K562 (cell line): Measurements from ENCODE around the gene MYBPH. TPM values are rescaled to one million over a fixed set of nuclear protein-coding genes. Genes with fewer than 3 reads are reported as not detected.

ENCODE experiments used
- ATAC-seq: fragments of 200-7000 bp; cut with Tn5 transposase; 3 replicates; pipeline ENCODE4 v1.9.1; 2020; ENCODE audit warnings: moderate library complexity
- BruUV-seq: library from RNA; stranded (reverse); fragments of 400-500 nt; replicated peaks from 2 replicates; lab custom pipeline; 2021; lab: Mats Ljungman, UMichigan
- CTCF ChIA-PET: fragments of 300-600 bp; formaldehyde crosslinking; extraction: SDS; loops from one replicate; lab custom pipeline; 2021; ENCODE audit warnings: low intra/inter-chr PET ratio; lab: Yijun Ruan, JAX
- POLR2A ChIA-PET: fragments of 300-600, 350-650 bp; sonication (Branson Sonifier 250); formaldehyde crosslinking; extraction: SDS; loops from one replicate; lab custom pipeline; 2021; ENCODE audit warnings: antibody characterized with exemption, inconsistent platforms; lab: Yijun Ruan, JAX
- DNase-seq, 4 experiments: peaks; one replicate each; pipeline versions ENCODE4 v3.0.0 to v3.0.0-alpha.2; 2011 to 2018; ENCODE audit warnings: low spot score in 3 of 4, mixed read lengths in 3 of 4; ENCODE audit errors: extremely low read depth in 1 of 4
- FAIRE-seq: peaks from 2 replicates; lab custom pipeline; 2011; peaks lifted over from hg19 to GRCh38; lab: Jason Lieb, UNC
- H2AFZ ChIP-seq: 2 replicates; pipeline ENCODE4 v1.6.0; 2011; ENCODE audit warnings: low read depth, low read length, control low read depth, inconsistent platforms
- H3K27ac ChIP-seq: fragments of 200-600 bp; 3 replicates; pipeline ENCODE4 v1.8.0; 2011; ENCODE audit warnings: low read depth, mild to moderate bottlenecking, control low read depth, inconsistent platforms, low read length, moderate library complexity, mixed read lengths; ENCODE audit errors: extremely low read depth
- H3K27me3 ChIP-seq, 2 experiments: fragments of 300-600 bp in 1 of 2; 2 replicates in 1 of 2; 3 replicates in 1 of 2; pipeline versions ENCODE4 v1.6.0 to v1.8.0; 2011; ENCODE audit warnings: inconsistent platforms in 2 of 2, low read length in 2 of 2, mild to moderate bottlenecking in 1 of 2, mixed read lengths in 1 of 2, moderate library complexity in 1 of 2; ENCODE audit not compliant: control insufficient read depth in 2 of 2, insufficient read depth in 2 of 2
- H3K36me3 ChIP-seq: fragments of 300-600 bp; 3 replicates; pipeline ENCODE4 v1.8.0; 2011; ENCODE audit warnings: mild to moderate bottlenecking, low read length, inconsistent platforms; ENCODE audit not compliant: control insufficient read depth, insufficient read depth
- H3K4me1 ChIP-seq, 2 experiments: fragments of 200-600 bp in 1 of 2; replicated peaks in 1 of 2; 2 replicates in 1 of 2; 3 replicates in 1 of 2; pipeline versions ENCODE4 v1.5.1 to v1.8.0; 2011; ENCODE audit warnings: inconsistent platforms in 2 of 2, low read length in 2 of 2, mild to moderate bottlenecking in 1 of 2, mixed read lengths in 1 of 2, moderate library complexity in 1 of 2; ENCODE audit not compliant: control insufficient read depth in 2 of 2, insufficient read depth in 2 of 2
- H3K4me2 ChIP-seq: 2 replicates; pipeline ENCODE4 v1.6.1; 2011; ENCODE audit warnings: low read length, control low read depth, inconsistent platforms, mixed read lengths; ENCODE audit not compliant: insufficient read depth
- H3K4me3 ChIP-seq: fragments of 200-600 bp; sonication (generic), shearing (Covaris generic); 2 replicates; pipeline ENCODE4 v1.5.1; 2016; ENCODE audit warnings: control low read depth, inconsistent platforms
- H3K79me2 ChIP-seq: fragments of 200-600 bp; 3 replicates; pipeline ENCODE4 v1.8.0; 2011; ENCODE audit warnings: low read length, inconsistent platforms; ENCODE audit not compliant: control insufficient read depth, insufficient read depth
- H3K9ac ChIP-seq, 2 experiments: 2 replicates each; pipeline versions ENCODE4 v1.6.0 to v1.6.1; 2011; ENCODE audit warnings: low read depth in 2 of 2, low read length in 2 of 2, control low read depth in 1 of 2, inconsistent platforms in 1 of 2, mild to moderate bottlenecking in 1 of 2, mixed read lengths in 1 of 2; ENCODE audit not compliant: insufficient read depth in 1 of 2
- H3K9me1 ChIP-seq: one replicate; pipeline ENCODE4 v1.6.0; 2011; ENCODE audit warnings: inconsistent platforms, mild to moderate bottlenecking, low read length, moderate library complexity; ENCODE audit not compliant: control insufficient read depth, insufficient read depth
- H3K9me3 ChIP-seq: replicated peaks from 2 replicates; pipeline ENCODE4 v1.5.1; 2011; ENCODE audit warnings: low read depth, low read length, inconsistent platforms; ENCODE audit not compliant: control insufficient read depth, insufficient read depth
- H4K20me1 ChIP-seq: replicated peaks from 2 replicates; pipeline ENCODE4 v1.6.1; 2011; ENCODE audit warnings: low read length, inconsistent platforms, mixed read lengths; ENCODE audit not compliant: control insufficient read depth, insufficient read depth
- CXXC5 ChIP-seq: fragments of 250-450 bp; sonication (Bioruptor Pico); IDR thresholded peaks from 2 replicates; pipeline ENCODE4 v1.8.0; 2022; ENCODE audit warnings: inconsistent platforms, mild to moderate bottlenecking, moderate library complexity
- E2F4 ChIP-seq: sonication (generic); formaldehyde crosslinking; IDR thresholded peaks from 2 replicates; pipeline ENCODE4 v1.8.0; 2022; ENCODE audit warnings: mild to moderate bottlenecking, low read depth, missing genetic modification reagents
- E4F1 ChIP-seq: fragments of 250-450 bp; sonication (Bioruptor Pico); IDR thresholded peaks from 2 replicates; pipeline ENCODE4 v1.5.0; 2021; ENCODE audit warnings: mild to moderate bottlenecking, borderline replicate concordance
- ELF4 ChIP-seq: fragments of 450-650 bp; formaldehyde crosslinking; IDR thresholded peaks from 2 replicates; pipeline ENCODE4 v1.4.0; 2022; ENCODE audit warnings: missing genetic modification characterization
- GABPA ChIP-seq: fragments of 200-800 bp; sonication (Bioruptor generic); conservative IDR thresholded peaks from 2 replicates; pipeline ENCODE4 v1.6.1; 2016; ENCODE audit warnings: low read depth, missing genetic modification characterization, missing compliant biosample characterization
- KLF16 ChIP-seq: IDR thresholded peaks from 2 replicates; pipeline ENCODE4 v1.6.1; 2016; ENCODE audit warnings: antibody characterized with exemption
- MIER1 ChIP-seq: fragments of 450-650 bp; IDR thresholded peaks from 2 replicates; pipeline ENCODE4 v1.6.1; 2016; ENCODE audit warnings: antibody characterized with exemption, mild to moderate bottlenecking, low read depth
- RBM25 ChIP-seq: fragments of 200-400 bp; formaldehyde crosslinking; IDR thresholded peaks from 2 replicates; pipeline ENCODE4 v1.6.1; 2018; ENCODE audit warnings: low read length, low read depth, moderate library complexity; ENCODE audit not compliant: severe bottlenecking
- SRSF3 ChIP-seq: fragments of 200-400 bp; formaldehyde crosslinking; IDR thresholded peaks from 2 replicates; pipeline ENCODE4 v1.6.1; 2016; ENCODE audit warnings: mild to moderate bottlenecking, low read length, moderate library complexity; ENCODE audit not compliant: insufficient read depth
- ZNF253 ChIP-seq: fragments of 250-450 bp; sonication (Bioruptor Pico); conservative IDR thresholded peaks from 2 replicates; pipeline ENCODE4 v1.6.1; 2021; ENCODE audit warnings: mild to moderate bottlenecking
- ZNF3 ChIP-seq: fragments of 250-450 bp; sonication (Bioruptor Pico); IDR thresholded peaks from 2 replicates; pipeline ENCODE4 v1.5.0; 2021; ENCODE audit warnings: mild to moderate bottlenecking, moderate library complexity
- WGBS: fragments of 100-300 bp; shearing (Covaris generic); methylation state at CpG from one replicate; pipeline ENCODE4 v1.1.6; 2016; ENCODE audit warnings: low coverage, mixed read lengths; ENCODE audit not compliant: insufficient coverage; ENCODE audit errors: missing lambda C conversion rate; 5-methylcytosine and 5-hydroxymethylcytosine counted together
- in situ Hi-C: fragments of 300-500 bp; cut with MboI; formaldehyde crosslinking; loops from 4 replicates; pipeline ENCODE4 v1.15.0; 2018; ENCODE audit warnings: inconsistent platforms, mixed read lengths
- intact Hi-C: fragments of 100-400 bp; cut with micrococcal nuclease; formaldehyde crosslinking; loops from 2 replicates; pipeline ENCODE4 v1.14.2; 2022
- polyA plus RNA-seq, 8 experiments: library from polyadenylated mRNA; depleted of rRNA in 4 of 8; stranded (reverse) in 5 of 8; unstranded in 3 of 8; fragments of >200 nt; fragmentation: Nextera tagmentation in 2 of 8; fragmentation: Illumina TruSeq in 1 of 8; extraction: Ambion mirVana in 2 of 8; extraction: Trizol in 1 of 8; gene quantifications; 2 replicates each; pipeline versions ENCODE4 v1.2.1 to v1.2.3, GENCODE V29; 2011 to 2014; ENCODE audit warnings: inconsistent platforms in 1 of 8, missing spikeins in 1 of 8
- total RNA-seq, 7 experiments: library from RNA; depleted of rRNA in 6 of 7; stranded (reverse); fragments of >200 nt in 6 of 7; fragmentation: Illumina TruSeq in 2 of 7; extraction: Trizol in 2 of 7; gene quantifications; 2 replicates each; pipeline versions ENCODE4 v1.2.1 to v1.2.3, GENCODE V29; 2011 to 2021; ENCODE audit warnings: low replicate concordance in 1 of 7

The MYBPH gene
- total and polyA plus RNA-seq, 9 of the 15 experiments (the other 6 are each of a cell fraction or from before 2014, with no cell fraction given) = 0.13 TPM; not detected in 8

- Histone ChIP-seq H3K4me2 (no peak overlapping the region), H2AFZ (no peak overlapping the region), H3K9ac (no peak overlapping the region), H3K27ac (no peak overlapping the region), H3K9me1 (no peaks in the 10 kb centered on the region), H3K27me3 (peaks cover 23 to 90% of the 10 kb centered on the region in 2 experiments), H3K79me2 (no peaks in the 10 kb centered on the region), H3K9me3 (no peaks in the 10 kb centered on the region), H3K36me3 (no peaks in the 10 kb centered on the region), H3K4me3 (no peak overlapping the region), H3K4me1 (no peaks in the 10 kb centered on the region), H4K20me1 (peaks cover 19% of the 10 kb centered on the region)
- POLR2A ChIA-PET = interaction anchor here (1.4 kb wide), 1 partner anchor 15 kb away, joined by 4 read pairs; no protein-coding TSS in a partner anchor
- no TSS peak for BruUV-seq
- CTCF ChIA-PET = no interaction called here
- WGBS = 2% methylated on average over 9 of the region's 11 CpGs
- intact Hi-C loops = no loop called here
- in situ Hi-C loops = no loop called here
- no peak for FAIRE-seq
- no peak for DNase-seq
- peak; percentile 50 for TF ChIP-seq RBM25
- TF ChIP-seq GABPA (tag) = no peak
- TF ChIP-seq ZNF253 (CRISPR knock-in tag) = no peak
- no peak for TF ChIP-seq CXXC5 (CRISPR knock-in tag)
- ATAC-seq = no peak
Observed at GRCh38 chr1:203180611-203181330, 5.1 kb upstream of the MYBPH start.

GRCh38 chr1:203179667-203180005 lies 4.0 kb upstream of the MYBPH start:
- no peaks in the 10 kb centered on the region for H3K9me3 ChIP-seq
- H3K9me1 ChIP-seq = no peaks in the 10 kb centered on the region
- no peaks in the 10 kb centered on the region for H3K36me3 ChIP-seq
- no TSS peak for BruUV-seq
- no peak for FAIRE-seq
- H3K4me3 ChIP-seq = no peak overlapping the region
- H3K27ac ChIP-seq = no peak overlapping the region
- in situ Hi-C loops (no loop called here), intact Hi-C loops (no loop called here)
- H3K4me2 ChIP-seq = no peak overlapping the region
- no peak for ATAC-seq
- no peak overlapping the region for H3K9ac ChIP-seq
- peaks cover 19% of the 10 kb centered on the region for H4K20me1 ChIP-seq
- no peak overlapping the region for H2AFZ ChIP-seq
- H3K79me2 ChIP-seq = no peaks in the 10 kb centered on the region
- no peaks in the 10 kb centered on the region for H3K4me1 ChIP-seq
- DNase-seq = no peak
- POLR2A ChIA-PET = interaction anchor here (0.6 kb wide), 2 partner anchors 153 to 176 kb away, joined by 3 read pairs; no protein-coding TSS in a partner anchor
- CTCF ChIA-PET = no interaction called here
- H3K27me3 ChIP-seq = peaks cover 19 to 81% of the 10 kb centered on the region in 2 experiments; a peak in 4 of 5 replicates
- WGBS = 0% methylated on average over 9 of the region's 10 CpGs
- no peak for TF ChIP-seq KLF16
- TF ChIP-seq E2F4 (CRISPR knock-in tag) = no peak
- no peak for TF ChIP-seq ELF4 (CRISPR knock-in tag)
- no peak for TF ChIP-seq MIER1
- TF ChIP-seq E4F1 (CRISPR knock-in tag) = no peak
- TF ChIP-seq SRSF3 = no peak
- TF ChIP-seq ZNF3 = no peak
